ENCODE results near the gene RIN3.
A peak's percentile ranks its signal among the peaks of the same experiment; 100 is the strongest.

DNA sequence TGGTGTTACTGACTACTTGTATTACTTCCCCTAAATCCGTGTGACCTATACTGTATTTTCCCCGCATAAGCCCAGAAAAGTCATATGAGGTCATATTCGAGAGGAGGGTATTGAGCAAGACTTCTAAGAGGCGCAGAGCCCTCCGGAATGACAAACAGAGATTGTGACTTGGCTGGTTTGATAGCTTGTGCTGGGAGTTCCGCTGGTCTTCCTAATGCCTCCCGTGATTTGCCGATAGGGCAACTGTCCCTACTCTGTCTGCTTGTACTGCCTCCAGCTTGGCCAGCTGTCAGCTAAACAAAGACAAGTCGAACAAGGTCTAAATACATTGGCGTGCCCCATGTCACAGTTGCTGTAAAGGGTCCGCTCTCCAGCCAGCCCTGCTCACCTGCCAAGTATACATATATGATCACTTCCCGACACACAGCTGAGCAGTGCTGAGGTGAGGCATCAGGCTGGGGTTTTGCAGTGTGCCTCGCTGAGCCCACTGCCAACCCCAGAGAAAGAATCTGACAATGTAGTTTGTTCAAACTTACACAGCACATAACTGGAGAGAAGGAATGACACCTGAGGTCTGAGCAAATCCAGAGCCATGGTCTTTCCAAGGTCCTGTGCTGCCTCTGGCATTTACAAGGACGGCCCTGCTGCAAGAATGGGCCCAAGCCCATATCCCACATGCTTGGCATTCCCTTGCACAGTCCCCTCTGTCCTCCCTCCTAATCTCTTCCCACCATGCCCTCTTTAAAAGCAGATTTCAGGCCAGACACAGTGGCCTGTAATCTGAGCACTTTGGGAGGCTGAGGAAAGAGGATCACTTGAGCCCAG is 211.1 kb downstream of the RIN3 start:
- TF ChIP-seq, protein P1, sequence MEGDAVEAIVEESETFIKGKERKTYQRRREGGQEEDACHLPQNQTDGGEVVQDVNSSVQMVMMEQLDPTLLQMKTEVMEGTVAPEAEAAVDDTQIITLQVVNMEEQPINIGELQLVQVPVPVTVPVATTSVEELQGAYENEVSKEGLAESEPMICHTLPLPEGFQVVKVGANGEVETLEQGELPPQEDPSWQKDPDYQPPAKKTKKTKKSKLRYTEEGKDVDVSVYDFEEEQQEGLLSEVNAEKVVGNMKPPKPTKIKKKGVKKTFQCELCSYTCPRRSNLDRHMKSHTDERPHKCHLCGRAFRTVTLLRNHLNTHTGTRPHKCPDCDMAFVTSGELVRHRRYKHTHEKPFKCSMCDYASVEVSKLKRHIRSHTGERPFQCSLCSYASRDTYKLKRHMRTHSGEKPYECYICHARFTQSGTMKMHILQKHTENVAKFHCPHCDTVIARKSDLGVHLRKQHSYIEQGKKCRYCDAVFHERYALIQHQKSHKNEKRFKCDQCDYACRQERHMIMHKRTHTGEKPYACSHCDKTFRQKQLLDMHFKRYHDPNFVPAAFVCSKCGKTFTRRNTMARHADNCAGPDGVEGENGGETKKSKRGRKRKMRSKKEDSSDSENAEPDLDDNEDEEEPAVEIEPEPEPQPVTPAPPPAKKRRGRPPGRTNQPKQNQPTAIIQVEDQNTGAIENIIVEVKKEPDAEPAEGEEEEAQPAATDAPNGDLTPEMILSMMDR (IDR thresholded peaks at IDR 0.05), result no peak
- TF ChIP-seq POLR2AphosphoS5 (IDR thresholded peaks at IDR 0.05), result peak in 3 of 4 donors; percentile 50 to 71 (median 69)
- no peak for TF ChIP-seq POLR2A (IDR thresholded peaks at IDR 0.05)
- peak in 3 of 4 donors; percentile 19 to 77 (median 36) for TF ChIP-seq EP300 (IDR thresholded peaks at IDR 0.05)
